Activated T-cell treated with anti-CD3 and anti-CD28 coated beads, Interleukin-2, amount 50 U/mL, for 24 hours (primary cell): ENCODE data around the gene JADE2.

Experiments used
- DNase-seq: peaks from one replicate; pipeline ENCODE4 v3.0.0-alpha.2; 2020
- H3K27ac Mint-ChIP-seq: 2 replicates; pipeline ENCODE4 v1.8.0; 2020; ENCODE audit warnings: mild to moderate bottlenecking, mixed read lengths
- H3K27me3 Mint-ChIP-seq: 2 replicates; pipeline ENCODE4 v1.8.0; 2020; ENCODE audit warnings: mixed read lengths
- H3K36me3 Mint-ChIP-seq: 2 replicates; pipeline ENCODE4 v1.8.0; 2020; ENCODE audit warnings: low read depth, mixed read lengths
- H3K4me1 Mint-ChIP-seq: 2 replicates; pipeline ENCODE4 v1.8.0; 2020; ENCODE audit warnings: low read depth, mixed read lengths
- H3K4me3 Mint-ChIP-seq: 2 replicates; pipeline ENCODE4 v1.8.0; 2020; ENCODE audit warnings: mild to moderate bottlenecking, moderate library complexity, mixed read lengths
- H3K9me3 Mint-ChIP-seq: 2 replicates; pipeline ENCODE4 v1.8.0; 2020; ENCODE audit warnings: mixed read lengths

JADE2 gene

GRCh38 chr5:134517553-134517952 lies 7.9 kb upstream of the JADE2 start:
- no peaks in the 10 kb centered on the region for H3K27me3 Mint-ChIP-seq
- no peaks in the 10 kb centered on the region for H3K36me3 Mint-ChIP-seq
- peaks cover 6% of the 10 kb centered on the region for H3K4me1 Mint-ChIP-seq
- no peaks in the 10 kb centered on the region for H3K9me3 Mint-ChIP-seq
- H3K27ac Mint-ChIP-seq = no peak overlapping the region
- no peak for DNase-seq
- no peak overlapping the region for H3K4me3 Mint-ChIP-seq

GRCh38 chr5:134519989-134520388 lies 5.5 kb upstream of the JADE2 start:
- no peak overlapping the region for H3K27ac Mint-ChIP-seq
- peaks cover 4% of the 10 kb centered on the region for H3K36me3 Mint-ChIP-seq
- H3K4me3 Mint-ChIP-seq = no peak overlapping the region

GRCh38 chr5:134521841-134522240 lies 3.6 kb upstream of the JADE2 start:
- Mint-ChIP-seq H3K9me3 (no peaks in the 10 kb centered on the region), H3K36me3 (peaks cover 8% of the 10 kb centered on the region), H3K4me1 (peaks cover 17% of the 10 kb centered on the region), H3K27ac (no peak overlapping the region), H3K4me3 (no peak overlapping the region), H3K27me3 (no peaks in the 10 kb centered on the region)
- no peak for DNase-seq

More at GRCh38 chr5:134519989-134520388, 5.5 kb upstream of the JADE2 start:
- no peaks in the 10 kb centered on the region for H3K27me3 Mint-ChIP-seq
- no peak for DNase-seq
- no peaks in the 10 kb centered on the region for H3K9me3 Mint-ChIP-seq
- peaks cover 17% of the 10 kb centered on the region for H3K4me1 Mint-ChIP-seq

- Mint-ChIP-seq H3K36me3 (peaks cover 13% of the 10 kb centered on the region), H3K27ac (peak overlapping the region; percentile 97), H3K4me1 (peaks cover 29% of the 10 kb centered on the region), H3K27me3 (no peaks in the 10 kb centered on the region), H3K9me3 (no peaks in the 10 kb centered on the region), H3K4me3 (peak overlapping the region; percentile 96)
- no peak for DNase-seq
Measured at GRCh38 chr5:134523543-134524271, 1.8 kb upstream of the JADE2 start.

- Mint-ChIP-seq H3K9me3 (no peaks in the 10 kb centered on the region), H3K27me3 (no peaks in the 10 kb centered on the region), H3K4me1 (peaks cover 35% of the 10 kb centered on the region), H3K27ac (peak overlapping the region; percentile 97), H3K36me3 (peaks cover 15% of the 10 kb centered on the region), H3K4me3 (peak overlapping the region; percentile 96)
- DNase-seq = peak; percentile 83
Measured at GRCh38 chr5:134524272-134524825, 1.1 kb upstream of the JADE2 start.

GRCh38 chr5:134525683-134526482 lies 413 bp downstream of the JADE2 start:
- DNase-seq = peak; percentile 76
- no peaks in the 10 kb centered on the region for H3K27me3 Mint-ChIP-seq
- H3K9me3 Mint-ChIP-seq = no peaks in the 10 kb centered on the region
- peaks cover 15% of the 10 kb centered on the region for H3K36me3 Mint-ChIP-seq
- peaks cover 50% of the 10 kb centered on the region for H3K4me1 Mint-ChIP-seq
- H3K27ac Mint-ChIP-seq = peak overlapping the region; percentile 96
- H3K4me3 Mint-ChIP-seq = peak overlapping the region; percentile 96

GRCh38 chr5:134526483-134527155 lies 1.1 kb downstream of the JADE2 start:
- peak overlapping the region; percentile 98 for H3K27ac Mint-ChIP-seq
- DNase-seq = no peak
- no peaks in the 10 kb centered on the region for H3K27me3 Mint-ChIP-seq
- peaks cover 15% of the 10 kb centered on the region for H3K36me3 Mint-ChIP-seq
- no peaks in the 10 kb centered on the region for H3K9me3 Mint-ChIP-seq
- peak overlapping the region; percentile 96 for H3K4me3 Mint-ChIP-seq
- H3K4me1 Mint-ChIP-seq = peaks cover 56% of the 10 kb centered on the region

GRCh38 chr5:134527156-134527960 lies 1.9 kb downstream of the JADE2 start:
- H3K27me3 Mint-ChIP-seq = no peaks in the 10 kb centered on the region
- DNase-seq = peak; percentile 88
- peaks cover 20% of the 10 kb centered on the region for H3K36me3 Mint-ChIP-seq
- peaks cover 59% of the 10 kb centered on the region for H3K4me1 Mint-ChIP-seq
- peak overlapping the region; percentile 98 for H3K27ac Mint-ChIP-seq
- no peaks in the 10 kb centered on the region for H3K9me3 Mint-ChIP-seq
- peak overlapping the region; percentile 96 for H3K4me3 Mint-ChIP-seq

- peaks cover 63% of the 10 kb centered on the region for H3K4me1 Mint-ChIP-seq
- H3K4me3 Mint-ChIP-seq = peak overlapping the region; percentile 96
- no peak for DNase-seq
- H3K9me3 Mint-ChIP-seq = no peaks in the 10 kb centered on the region
- peak overlapping the region; percentile 98 for H3K27ac Mint-ChIP-seq
- peaks cover 22% of the 10 kb centered on the region for H3K36me3 Mint-ChIP-seq
- H3K27me3 Mint-ChIP-seq = no peaks in the 10 kb centered on the region
Measured at GRCh38 chr5:134527961-134528424, 2.5 kb downstream of the JADE2 start.

- DNase-seq = no peak
- H3K36me3 Mint-ChIP-seq = peaks cover 22% of the 10 kb centered on the region
- H3K27ac Mint-ChIP-seq = peak overlapping the region; percentile 98
- no peaks in the 10 kb centered on the region for H3K9me3 Mint-ChIP-seq
- peaks cover 63% of the 10 kb centered on the region for H3K4me1 Mint-ChIP-seq
- H3K4me3 Mint-ChIP-seq = peak overlapping the region; percentile 96
- no peaks in the 10 kb centered on the region for H3K27me3 Mint-ChIP-seq
Measured at GRCh38 chr5:134528556-134528955, 3.1 kb downstream of the JADE2 start.

- peak overlapping the region; percentile 98 for H3K27ac Mint-ChIP-seq
- peaks cover 22% of the 10 kb centered on the region for H3K36me3 Mint-ChIP-seq
- H3K4me3 Mint-ChIP-seq = no peak overlapping the region
- no peak for DNase-seq
- H3K4me1 Mint-ChIP-seq = peaks cover 67% of the 10 kb centered on the region
- H3K27me3 Mint-ChIP-seq = no peaks in the 10 kb centered on the region
- no peaks in the 10 kb centered on the region for H3K9me3 Mint-ChIP-seq
Measured at GRCh38 chr5:134529460-134529859, 4.0 kb downstream of the JADE2 start.

- Mint-ChIP-seq H3K4me1 (peaks cover 77% of the 10 kb centered on the region), H3K4me3 (no peak overlapping the region)
Measured at GRCh38 chr5:134530301-134531077, 5.0 kb downstream of the JADE2 start.

More at GRCh38 chr5:134530301-134531077, 5.0 kb downstream of the JADE2 start:
- peak overlapping the region; percentile 98 for H3K27ac Mint-ChIP-seq
- no peak for DNase-seq
- no peaks in the 10 kb centered on the region for H3K9me3 Mint-ChIP-seq
- H3K27me3 Mint-ChIP-seq = no peaks in the 10 kb centered on the region
- H3K36me3 Mint-ChIP-seq = peaks cover 23% of the 10 kb centered on the region
